Prostate gland (tissue), 2 donors: ENCODE measurements around the gene PRICKLE3. TPM values are rescaled to one million over a fixed set of nuclear protein-coding genes. Genes with fewer than 3 reads are reported as not detected.

ENCODE experiments used
- DNase-seq: peaks from one replicate; pipeline ENCODE4 v3.0.0-alpha.2; 2019; ENCODE audit warnings: low spot score
- H3K27ac ChIP-seq, 2 donors: fragments of 200-600 bp; sonication (generic); 2 replicates each; pipeline ENCODE4 v1.5.1; 2017 to 2019
- H3K27me3 ChIP-seq: fragments of 200-600 bp; sonication (generic); replicated peaks from 2 replicates; pipeline ENCODE4 v1.5.1; 2019; ENCODE audit not compliant: insufficient read depth
- H3K36me3 ChIP-seq, 2 donors: fragments of 200-600 bp; sonication (generic); 1 replicate in 1 of 2; 2 replicates in 1 of 2; pipeline versions ENCODE4 v1.5.1 to v1.8.1; 2017 to 2019
- H3K4me1 ChIP-seq: fragments of 200-600 bp; sonication (generic); replicated peaks from 2 replicates; pipeline ENCODE4 v1.5.1; 2019
- H3K4me3 ChIP-seq, 2 donors: fragments of 200-600 bp; sonication (generic); 2 replicates each; pipeline ENCODE4 v1.5.1; 2017 to 2019
- H3K9me3 ChIP-seq: fragments of 200-600 bp; sonication (generic); 2 replicates; pipeline ENCODE4 v1.5.1; 2017
- POLR2A ChIP-seq: fragments of 450-650 bp; IDR thresholded peaks from one replicate; pipeline ENCODE4 v1.6.1; 2016; ENCODE audit warnings: antibody characterized with exemption, mild to moderate bottlenecking
- POLR2AphosphoS5 ChIP-seq: sonication (generic); formaldehyde crosslinking; IDR thresholded peaks from one replicate; pipeline ENCODE4 v1.6.1; 2017; ENCODE audit warnings: antibody characterized with exemption
- WGBS: methylation state at CpG from one replicate; pipeline ENCODE4 v1.1.5; 2018; 5-methylcytosine and 5-hydroxymethylcytosine counted together
- intact Hi-C: fragments of 100-400 bp; cut with DNase I; formaldehyde crosslinking; loops from one replicate; pipeline ENCODE4 v1.14.2; 2022
- total RNA-seq, 2 donors: library from RNA; depleted of rRNA; stranded (reverse); fragments of >200 nt; gene quantifications; one replicate each; pipeline ENCODE4 v1.1.0, GENCODE V29; 2016
- TF ChIP-seq, protein P1 (sequence below), 4 experiments: fragments of 200-600 bp in 2 of 4; fragments of 450-650 bp in 2 of 4; sonication (generic) in 2 of 4; IDR thresholded peaks; 1 replicate in 3 of 4; 2 replicates in 1 of 4; pipeline ENCODE4 v1.5.1; 2016 to 2019; ENCODE audit warnings: antibody characterized with exemption in 4 of 4, mild to moderate bottlenecking in 2 of 4, moderate library complexity in 2 of 4

The PRICKLE3 gene
- total RNA-seq, 2 donors from 2014 or later: 17.4 to 20.5 TPM

DNA sequence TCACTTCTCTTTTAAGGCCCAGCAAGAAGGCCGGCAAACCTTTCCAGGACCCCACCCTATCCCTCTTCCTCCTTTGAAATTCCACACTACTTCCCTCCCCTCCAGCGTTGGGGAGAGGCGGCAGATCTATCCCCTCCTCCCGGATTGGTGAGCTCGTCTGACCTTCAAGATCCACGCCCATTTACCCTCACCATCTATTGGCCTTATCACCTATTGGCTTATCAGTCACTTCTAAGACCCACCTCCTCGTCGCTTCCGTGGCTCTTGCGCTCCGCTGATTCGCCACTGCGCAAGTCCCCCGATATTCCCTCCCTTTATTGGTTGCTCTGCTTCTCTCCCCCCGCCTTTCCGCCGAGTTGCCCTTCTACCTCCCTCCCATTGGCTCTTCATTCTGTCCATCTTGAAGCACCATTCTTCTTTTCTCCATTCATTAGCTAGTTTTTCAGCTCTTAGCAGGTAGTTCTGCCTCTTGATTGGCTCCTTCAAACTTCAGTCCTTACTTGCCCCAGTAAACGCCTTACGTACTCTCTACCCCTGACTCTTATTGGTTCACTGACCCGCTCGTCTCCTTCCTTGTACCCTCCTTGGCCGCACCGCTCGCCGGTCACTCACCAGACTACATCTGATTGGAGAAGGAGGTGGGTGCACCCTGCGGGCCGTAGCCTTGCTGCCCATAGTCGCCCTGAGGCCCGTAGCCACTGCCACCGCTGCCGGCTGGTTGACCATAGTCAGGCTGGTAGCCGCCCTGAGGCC, 4.8 kb upstream of the PRICKLE3 start:
- no peaks in the 10 kb centered on the region for H3K4me1 ChIP-seq
- no peaks in the 10 kb centered on the region for H3K9me3 ChIP-seq
- TF ChIP-seq, protein P1, sequence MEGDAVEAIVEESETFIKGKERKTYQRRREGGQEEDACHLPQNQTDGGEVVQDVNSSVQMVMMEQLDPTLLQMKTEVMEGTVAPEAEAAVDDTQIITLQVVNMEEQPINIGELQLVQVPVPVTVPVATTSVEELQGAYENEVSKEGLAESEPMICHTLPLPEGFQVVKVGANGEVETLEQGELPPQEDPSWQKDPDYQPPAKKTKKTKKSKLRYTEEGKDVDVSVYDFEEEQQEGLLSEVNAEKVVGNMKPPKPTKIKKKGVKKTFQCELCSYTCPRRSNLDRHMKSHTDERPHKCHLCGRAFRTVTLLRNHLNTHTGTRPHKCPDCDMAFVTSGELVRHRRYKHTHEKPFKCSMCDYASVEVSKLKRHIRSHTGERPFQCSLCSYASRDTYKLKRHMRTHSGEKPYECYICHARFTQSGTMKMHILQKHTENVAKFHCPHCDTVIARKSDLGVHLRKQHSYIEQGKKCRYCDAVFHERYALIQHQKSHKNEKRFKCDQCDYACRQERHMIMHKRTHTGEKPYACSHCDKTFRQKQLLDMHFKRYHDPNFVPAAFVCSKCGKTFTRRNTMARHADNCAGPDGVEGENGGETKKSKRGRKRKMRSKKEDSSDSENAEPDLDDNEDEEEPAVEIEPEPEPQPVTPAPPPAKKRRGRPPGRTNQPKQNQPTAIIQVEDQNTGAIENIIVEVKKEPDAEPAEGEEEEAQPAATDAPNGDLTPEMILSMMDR (IDR thresholded peaks at IDR 0.05): peak in 1 of 4 experiments; percentile 25
- TF ChIP-seq POLR2AphosphoS5 (peak; percentile 85), POLR2A (peak; percentile 80)
- peak overlapping the region; percentile 77 to 88 for H3K27ac ChIP-seq
- no peaks in the 10 kb centered on the region for H3K27me3 ChIP-seq
- under 1% methylated on average over 27 of the region's 32 CpGs for WGBS
- peak; percentile 94 for DNase-seq
- H3K36me3 ChIP-seq: no peaks in the 10 kb centered on the region
- intact Hi-C loops: loop anchor here (10.0 kb wide), 1 partner anchor 74 kb away; the partner anchor contains the start of genes FOXP3 and PPP1R3F
- peak overlapping the region; percentile 54 to 56 for H3K4me3 ChIP-seq

DNA sequence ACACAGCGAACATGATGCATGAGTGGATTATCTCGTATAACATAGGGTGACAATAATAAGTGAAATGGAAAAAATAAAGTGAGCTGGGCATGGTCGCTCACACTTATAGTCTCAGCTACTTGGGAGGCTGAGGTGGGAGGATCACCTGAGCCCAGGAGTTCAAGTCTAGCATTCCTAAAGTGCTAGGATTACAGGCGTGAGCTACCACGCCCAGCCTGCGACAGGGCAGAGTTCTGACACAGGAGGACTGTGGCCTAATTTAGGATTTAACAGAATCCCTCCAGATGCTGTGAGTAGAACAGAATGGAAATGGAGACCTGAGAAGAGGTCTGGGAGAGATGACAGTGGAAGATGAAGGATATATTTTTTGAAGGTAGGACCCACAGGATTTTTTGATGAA, 3.4 kb upstream of the PRICKLE3 start:
- WGBS: 78% methylated on average over 6 of the region's 6 CpGs
- intact Hi-C loops: loop anchor here (10.0 kb wide), 1 partner anchor 75 kb away; the partner anchor contains the start of genes FOXP3 and PPP1R3F
- TF ChIP-seq, protein P1 (IDR thresholded peaks at IDR 0.05): no peak
- no peak for TF ChIP-seq POLR2A
- no peak for TF ChIP-seq POLR2AphosphoS5

DNA sequence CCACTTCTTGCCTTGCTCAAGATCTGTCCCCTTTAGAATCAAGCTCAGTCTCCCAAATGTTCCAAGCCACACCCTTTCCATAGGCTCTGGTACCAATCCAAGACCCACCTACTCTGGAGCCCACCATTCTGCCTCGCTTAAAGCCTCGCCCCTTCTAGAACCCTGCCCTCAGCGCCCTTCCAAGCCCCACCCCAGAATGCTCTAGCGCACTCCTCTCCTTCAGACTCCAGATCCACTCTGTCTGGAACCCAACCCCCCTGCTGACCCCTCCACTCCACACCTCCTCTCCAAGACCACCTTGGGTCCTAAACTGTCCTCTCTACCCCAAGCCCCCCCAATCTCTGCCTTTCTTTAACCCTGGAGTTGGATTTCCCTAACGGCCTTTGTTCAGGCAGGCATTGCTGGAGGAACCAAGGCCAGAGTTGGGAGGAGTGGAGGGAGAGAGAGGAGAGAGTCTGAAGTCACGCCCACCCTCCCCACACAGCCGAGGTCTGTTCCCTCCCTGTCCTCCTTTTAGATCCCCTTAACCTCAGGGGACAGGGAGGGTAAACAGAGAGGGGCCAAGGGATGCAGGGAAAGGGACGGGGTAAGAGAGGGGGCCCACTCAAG, 2.4 kb upstream of the PRICKLE3 start:
- WGBS: 61% methylated on average over 8 of the region's 8 CpGs
- TF ChIP-seq POLR2A: no peak
- TF ChIP-seq, protein P1 (IDR thresholded peaks at IDR 0.05): no peak
- no peak for TF ChIP-seq POLR2AphosphoS5
- no peak overlapping the region for H3K27ac ChIP-seq

More for the DNA sequence above, 3.4 kb upstream of the PRICKLE3 start:
- H3K9me3 ChIP-seq: no peaks in the 10 kb centered on the region
- no peak for DNase-seq
- no peaks in the 10 kb centered on the region for H3K27me3 ChIP-seq
- H3K36me3 ChIP-seq: no peaks in the 10 kb centered on the region
- H3K4me1 ChIP-seq: no peaks in the 10 kb centered on the region
- no peak overlapping the region for H3K27ac ChIP-seq
- no peak overlapping the region for H3K4me3 ChIP-seq

DNA sequence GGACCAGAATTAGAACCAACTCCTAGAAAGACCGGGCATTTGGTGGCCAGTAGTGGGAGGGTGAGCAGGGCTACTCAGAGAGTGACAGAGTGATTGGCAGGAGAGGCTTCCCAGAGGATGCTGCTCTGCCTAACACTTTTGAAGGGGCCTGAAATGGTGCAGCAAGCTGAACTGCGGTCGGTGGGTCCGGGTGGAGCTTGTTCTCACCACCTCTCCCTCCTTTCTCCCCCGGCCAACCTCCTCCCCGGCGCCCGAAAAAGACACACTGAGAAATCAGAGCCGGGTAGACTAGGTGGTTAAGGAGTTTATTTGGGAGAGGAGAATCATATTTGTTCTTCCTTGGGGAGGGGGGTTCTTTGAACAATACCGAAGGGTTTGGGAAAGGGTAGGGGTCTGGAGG, 1.4 kb upstream of the PRICKLE3 start:
- DNase-seq: no peak
- Histone ChIP-seq H3K27ac (no peak overlapping the region), H3K4me1 (no peaks in the 10 kb centered on the region), H3K4me3 (no peak overlapping the region), H3K36me3 (no peaks in the 10 kb centered on the region), H3K27me3 (no peaks in the 10 kb centered on the region), H3K9me3 (no peaks in the 10 kb centered on the region)
- intact Hi-C loops: no loop called here
- 67% methylated on average over 10 of the region's 10 CpGs for WGBS
- TF ChIP-seq POLR2AphosphoS5: no peak
- TF ChIP-seq POLR2A: no peak
- TF ChIP-seq, protein P1 (IDR thresholded peaks at IDR 0.05): no peak

More for the DNA sequence above, 2.4 kb upstream of the PRICKLE3 start:
- no peak for DNase-seq
- Histone ChIP-seq H3K4me1 (no peaks in the 10 kb centered on the region), H3K36me3 (no peaks in the 10 kb centered on the region), H3K4me3 (no peak overlapping the region), H3K27me3 (no peaks in the 10 kb centered on the region), H3K9me3 (no peaks in the 10 kb centered on the region)
- intact Hi-C loops: no loop called here
